HL-60 (cell line): ENCODE measurements around the gene ADAM12.

ENCODE experiments used
- CTCF ChIP-seq: IDR thresholded peaks from one replicate; pipeline ENCODE4 v1.5.1; 2011; ENCODE audit warnings: low read length, control low read depth, inconsistent platforms; ENCODE audit not compliant: insufficient read depth
- GABPA ChIP-seq: IDR thresholded peaks from 2 replicates; pipeline ENCODE4 v1.6.1; 2012; ENCODE audit warnings: low read depth

DNA sequence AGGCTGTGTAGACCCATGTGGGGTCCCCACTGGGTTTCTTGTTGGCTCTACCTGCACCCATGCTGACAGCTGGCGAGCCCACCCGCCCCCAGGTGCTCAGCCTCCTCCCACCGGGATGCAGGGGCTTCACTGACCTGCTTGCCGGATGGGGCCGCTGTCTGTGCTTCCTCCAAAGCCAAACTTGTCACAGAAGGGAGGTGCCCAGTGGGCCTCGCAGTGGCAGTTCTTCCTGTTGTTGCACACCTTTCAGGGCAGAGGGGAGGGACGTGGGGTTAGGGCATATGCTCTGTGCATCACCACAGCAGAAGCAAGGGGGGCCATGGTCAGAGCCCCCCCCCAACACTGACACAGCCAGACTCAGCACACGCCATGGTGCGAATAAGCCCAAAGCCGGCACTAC is 345.4 kb downstream of the ADAM12 start:
- TF ChIP-seq CTCF (no peak), GABPA (no peak)
